Astrocyte of the spinal cord (primary cell): Measurements from ENCODE around the gene DAG1.

Source experiments
- DNase-seq: peaks from one replicate; pipeline ENCODE4 v3.0.0; 2011; ENCODE audit warnings: low read depth, low spot score
- H3K4me3 ChIP-seq: 2 replicates; pipeline ENCODE4 v1.5.1; 2011; ENCODE audit warnings: low read depth, mild to moderate bottlenecking, low read length, moderate library complexity
- in situ Hi-C: cut with HindIII; loops from 2 replicates; pipeline ENCODE4 v1.10.0; 2017; ENCODE audit warnings: low sequenced_read_pairs
- TF ChIP-seq, protein P1 (sequence below): IDR thresholded peaks from 2 replicates; pipeline ENCODE4 v1.5.1; 2012; ENCODE audit warnings: low read depth, mild to moderate bottlenecking, low read length, inconsistent platforms

The DAG1 gene

DNA sequence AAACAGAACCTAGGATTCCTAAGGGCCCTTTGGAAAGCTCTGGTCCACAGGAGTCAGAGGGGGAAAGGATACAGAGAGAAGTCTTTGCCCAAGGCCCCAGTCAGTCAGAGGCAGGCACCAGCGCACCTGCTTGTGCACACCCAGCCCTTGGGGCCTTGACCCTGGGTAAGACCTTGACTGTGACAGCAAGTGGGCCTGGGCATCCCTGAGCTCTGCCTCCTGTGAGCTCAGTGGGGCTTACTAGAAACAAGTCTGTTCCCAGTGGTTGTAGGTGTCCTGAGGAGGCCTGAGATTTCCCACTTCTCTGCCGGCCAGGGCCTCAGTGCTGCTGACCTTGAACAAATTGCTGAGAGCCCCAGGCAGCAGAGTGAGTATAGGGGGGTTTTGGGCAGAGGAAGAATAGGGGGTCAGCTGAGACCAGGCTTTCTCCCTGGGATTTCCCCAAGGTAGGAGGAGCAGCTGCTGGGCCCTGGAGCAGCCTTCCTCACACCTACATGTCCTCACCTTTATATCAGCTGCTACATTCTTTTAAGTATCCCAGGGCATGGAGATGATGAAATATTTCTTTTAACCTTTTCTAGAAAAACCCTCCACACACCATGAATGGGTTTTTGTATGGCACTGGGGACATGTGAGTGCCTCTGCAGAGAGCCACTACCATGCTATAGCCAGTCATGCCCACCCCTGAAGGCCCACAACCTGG, 9.7 kb upstream of the DAG1 start:
- TF ChIP-seq, protein P1, sequence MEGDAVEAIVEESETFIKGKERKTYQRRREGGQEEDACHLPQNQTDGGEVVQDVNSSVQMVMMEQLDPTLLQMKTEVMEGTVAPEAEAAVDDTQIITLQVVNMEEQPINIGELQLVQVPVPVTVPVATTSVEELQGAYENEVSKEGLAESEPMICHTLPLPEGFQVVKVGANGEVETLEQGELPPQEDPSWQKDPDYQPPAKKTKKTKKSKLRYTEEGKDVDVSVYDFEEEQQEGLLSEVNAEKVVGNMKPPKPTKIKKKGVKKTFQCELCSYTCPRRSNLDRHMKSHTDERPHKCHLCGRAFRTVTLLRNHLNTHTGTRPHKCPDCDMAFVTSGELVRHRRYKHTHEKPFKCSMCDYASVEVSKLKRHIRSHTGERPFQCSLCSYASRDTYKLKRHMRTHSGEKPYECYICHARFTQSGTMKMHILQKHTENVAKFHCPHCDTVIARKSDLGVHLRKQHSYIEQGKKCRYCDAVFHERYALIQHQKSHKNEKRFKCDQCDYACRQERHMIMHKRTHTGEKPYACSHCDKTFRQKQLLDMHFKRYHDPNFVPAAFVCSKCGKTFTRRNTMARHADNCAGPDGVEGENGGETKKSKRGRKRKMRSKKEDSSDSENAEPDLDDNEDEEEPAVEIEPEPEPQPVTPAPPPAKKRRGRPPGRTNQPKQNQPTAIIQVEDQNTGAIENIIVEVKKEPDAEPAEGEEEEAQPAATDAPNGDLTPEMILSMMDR, result no peak
- DNase-seq, result no peak
- no peak overlapping the region for H3K4me3 ChIP-seq
- in situ Hi-C loops, result no loop called here

DNA sequence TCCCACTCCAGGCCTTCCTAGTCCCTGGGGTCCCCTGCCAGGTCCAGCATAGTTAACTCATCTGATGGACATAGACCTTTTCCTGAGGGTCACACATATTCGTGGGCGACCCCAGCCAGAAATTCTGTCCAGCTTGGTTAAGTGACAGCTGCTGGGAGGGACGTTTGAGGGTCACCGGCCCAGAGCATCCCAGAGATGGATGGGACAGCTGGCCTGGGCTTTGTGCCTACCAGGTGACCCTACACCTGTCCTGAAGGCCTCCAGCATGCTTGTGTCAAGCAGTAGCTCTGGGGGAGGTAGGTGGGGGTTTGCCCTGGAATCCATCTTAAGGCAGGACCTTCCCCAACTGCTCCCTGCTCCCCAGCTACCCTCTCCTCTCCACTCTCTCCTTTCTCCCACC, 9.1 kb upstream of the DAG1 start:
- DNase-seq, result no peak
- in situ Hi-C loops, result no loop called here
- TF ChIP-seq, protein P1, result no peak
- no peak overlapping the region for H3K4me3 ChIP-seq

DNA sequence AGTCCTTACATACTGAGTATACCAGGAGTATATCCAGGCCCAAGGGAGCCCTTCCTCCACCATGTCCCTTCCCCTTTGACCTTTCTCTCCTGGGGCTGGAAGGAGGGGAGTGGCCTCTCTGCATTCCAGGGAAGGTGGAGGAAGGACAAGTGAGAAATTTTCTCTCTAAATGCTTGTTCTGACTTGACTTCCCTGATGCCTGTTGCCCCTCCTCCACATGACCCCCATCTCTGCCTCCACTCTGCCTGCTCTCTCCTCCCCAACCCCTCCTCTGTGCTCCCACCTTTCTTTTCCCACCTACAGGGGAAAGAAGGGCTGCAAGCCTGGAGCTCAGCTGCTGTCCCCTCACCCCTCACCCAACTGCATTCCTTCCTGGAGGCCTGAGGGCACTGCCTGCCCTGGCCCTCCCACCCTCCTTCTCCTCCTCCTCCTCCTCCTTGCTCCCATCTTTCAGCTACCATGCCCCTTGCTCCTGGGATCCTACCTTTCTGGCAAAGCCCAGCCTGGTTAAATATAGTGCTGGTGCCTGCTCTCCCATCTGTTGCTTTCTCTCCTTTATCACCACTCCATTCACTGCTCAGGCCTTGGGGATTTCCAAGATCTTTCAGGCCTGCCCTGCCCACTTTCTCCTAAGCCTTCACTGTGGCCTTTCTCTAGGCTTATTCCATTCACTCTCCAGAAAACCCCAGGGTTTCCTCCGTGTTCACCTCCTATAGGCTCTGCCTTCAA, 8.5 kb upstream of the DAG1 start:
- H3K4me3 ChIP-seq, result no peak overlapping the region
- in situ Hi-C loops, result no loop called here
- no peak for DNase-seq
- TF ChIP-seq, protein P1, result no peak

DNA sequence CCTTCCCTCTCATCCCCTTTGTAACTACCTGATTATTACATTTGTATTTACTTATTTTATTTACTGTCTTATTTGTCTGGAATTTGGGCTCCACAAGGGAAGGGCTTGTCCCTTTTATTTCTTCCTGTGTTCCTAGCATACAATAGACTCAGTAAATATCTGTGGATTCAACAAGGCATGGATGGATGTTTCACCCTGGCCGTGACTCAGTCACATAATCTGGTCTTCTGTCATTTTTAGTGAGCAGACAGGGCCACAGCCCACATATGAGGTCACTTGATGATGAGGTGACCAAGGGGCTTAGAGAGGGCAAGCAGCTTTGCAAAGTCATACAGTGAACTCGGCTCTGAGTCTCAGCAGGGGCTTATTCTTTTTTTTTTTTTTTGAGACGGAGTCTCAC, 7.8 kb upstream of the DAG1 start:
- TF ChIP-seq, protein P1, result no peak
- no peak overlapping the region for H3K4me3 ChIP-seq
- DNase-seq, result peak; percentile 16
- in situ Hi-C loops, result no loop called here

DNA sequence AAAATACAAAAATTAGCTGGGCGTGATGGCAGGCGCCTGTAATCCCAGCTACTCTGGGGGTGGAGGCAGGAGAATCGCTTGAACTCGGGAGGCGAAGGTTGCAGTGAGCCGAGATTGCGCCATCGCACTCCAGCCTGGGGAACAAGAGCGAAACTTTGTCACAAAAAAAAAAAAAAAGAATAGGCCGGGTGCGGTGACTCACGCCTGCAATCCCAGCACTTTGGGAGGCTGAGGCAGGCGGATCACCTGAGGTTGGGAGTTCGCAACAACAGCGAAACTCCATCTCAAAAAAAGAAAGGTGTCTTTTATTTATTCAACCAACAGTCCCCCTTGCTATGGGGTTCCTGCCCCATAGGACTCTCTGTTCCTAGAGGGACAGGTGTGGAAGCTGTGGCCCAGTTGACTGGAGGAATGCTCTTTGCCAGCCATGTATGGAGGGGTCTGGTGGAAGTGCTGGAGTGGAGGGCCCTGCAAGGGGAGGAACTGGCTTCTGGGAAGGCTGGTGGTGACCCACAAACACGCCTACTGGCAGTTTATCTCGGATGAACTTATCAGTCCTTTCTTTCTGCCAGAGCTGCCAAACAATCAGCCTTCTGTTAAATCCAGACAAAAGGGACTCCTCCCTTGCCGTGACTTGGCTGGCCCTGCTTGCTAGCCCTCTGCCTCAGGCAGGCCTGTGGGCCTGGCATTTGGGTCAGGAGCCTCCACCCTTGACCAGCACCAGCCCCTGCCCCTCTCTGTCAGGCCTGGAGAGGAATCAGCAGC, 4.6 kb upstream of the DAG1 start:
- no peak overlapping the region for H3K4me3 ChIP-seq
- TF ChIP-seq, protein P1, result no peak
- DNase-seq, result no peak
- in situ Hi-C loops, result no loop called here

DNA sequence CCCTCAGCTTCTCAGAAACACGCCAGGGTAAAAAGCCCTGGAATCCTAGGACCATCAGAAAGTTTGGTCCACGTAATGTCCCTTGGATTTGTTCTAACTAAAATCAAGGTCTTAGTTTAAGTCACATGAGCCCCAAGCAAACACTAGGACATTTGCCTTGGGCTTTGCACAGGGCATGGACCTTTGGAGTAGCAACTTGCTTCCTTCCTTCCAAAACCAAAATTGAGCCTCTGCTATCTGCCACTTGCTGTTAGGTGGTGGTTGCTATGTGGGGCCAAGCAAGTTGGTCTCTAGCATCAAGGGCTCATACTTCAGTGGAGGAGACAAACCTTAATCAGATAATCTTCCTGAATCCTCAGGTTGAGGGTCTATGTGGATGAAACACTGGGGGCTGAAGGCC, 4.0 kb upstream of the DAG1 start:
- no peak for DNase-seq
- TF ChIP-seq, protein P1, result no peak
- H3K4me3 ChIP-seq, result no peak overlapping the region
- in situ Hi-C loops, result no loop called here
